22Rv1 (cell line): ENCODE data around the gene GPR37.

ENCODE experiments used
- CTCF ChIP-seq: fragments of 450-650 bp; IDR thresholded peaks from 2 replicates; pipeline ENCODE4 v1.5.1; 2017; ENCODE audit warnings: mild to moderate bottlenecking
- ZFX ChIP-seq: fragments of 450-650 bp; IDR thresholded peaks from 2 replicates; pipeline ENCODE4 v1.6.1; 2017; ENCODE audit warnings: antibody characterized with exemption, borderline replicate concordance

DNA sequence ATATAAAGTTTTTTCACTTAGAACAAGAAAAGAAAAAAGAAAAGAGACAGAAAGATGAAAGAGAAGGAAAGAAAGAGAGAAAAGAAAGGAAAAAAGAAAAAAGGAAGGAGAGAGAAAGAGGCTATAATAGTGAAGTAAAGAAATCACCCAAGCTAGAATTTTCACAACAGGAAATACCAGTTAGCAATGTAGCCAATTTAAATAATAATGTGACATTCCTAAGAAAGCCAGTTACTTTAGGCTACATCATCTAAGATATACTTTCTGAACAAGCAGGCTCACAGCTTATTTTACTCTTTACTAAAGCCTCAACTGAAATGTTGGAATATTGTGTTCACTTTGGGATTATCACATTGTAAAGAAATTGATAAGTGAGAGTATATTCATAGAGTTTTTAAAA lies 53.6 kb downstream of the GPR37 start:
- TF ChIP-seq CTCF (no peak), ZFX (no peak)
